ENCODE measurements around the gene IL16. TPM values are rescaled to one million over a fixed set of nuclear protein-coding genes. Genes with fewer than 3 reads are reported as not detected.
"Not testable (repeated sequence)": the region's sequence is repeated elsewhere in the genome, so short reads cannot be mapped to it uniquely, and the experiment has no call there.

Gene IL16
- polyA plus RNA-seq (2012; ENCODE audit: low read depth, missing spikeins): 148 TPM

DNA sequence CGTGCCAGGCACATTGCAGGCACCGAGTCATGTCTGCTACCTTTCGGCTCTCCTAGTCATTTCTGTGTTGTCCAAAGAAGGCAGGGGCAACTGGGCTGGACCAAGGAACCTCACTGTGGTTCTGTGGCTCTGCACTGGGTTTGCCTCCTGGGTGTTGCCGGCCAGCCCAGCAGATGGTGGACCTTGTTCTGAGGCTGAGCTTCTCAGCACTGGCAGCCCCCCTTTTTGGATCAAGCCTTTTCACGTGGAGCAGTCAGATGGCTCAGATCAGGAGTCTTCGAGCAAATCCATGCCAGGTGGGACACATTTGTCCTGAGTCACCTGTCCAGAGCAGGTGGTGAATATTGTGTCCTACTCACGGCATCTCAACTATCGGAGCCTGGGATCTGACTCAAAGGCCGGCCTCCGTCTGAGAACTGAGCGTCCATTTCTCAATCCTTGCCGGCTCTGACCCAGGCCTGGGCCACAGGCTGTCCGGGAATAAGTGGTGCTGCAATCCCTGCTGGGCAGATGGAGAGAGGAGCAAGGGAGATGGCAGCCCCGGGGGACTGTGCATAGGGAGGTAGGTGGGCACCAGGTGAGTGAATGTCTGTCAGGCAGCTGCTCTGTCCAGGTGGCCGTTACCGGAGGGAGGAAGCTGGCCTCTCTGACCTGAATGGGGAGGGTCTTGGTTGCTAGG is at the start of gene IL16:
TSS of gene IL16 (plus strand) at position 304 of the 679 bp plus-strand sequence. CDS start 28,521 bp downstream, outside the sequence.
- TF ChIP-seq SPI1 (IDR thresholded peaks at IDR 0.05; ENCODE audit: low read depth, low read length) (no peak), POLR2AphosphoS5 (IDR thresholded peaks at IDR 0.05; ENCODE audit: low read depth, low read length) (no peak), POLR2A (IDR thresholded peaks at IDR 0.05; ENCODE audit: low read depth, low read length) (no peak), POU2F2 (IDR thresholded peaks at IDR 0.05; ENCODE audit: low read depth, low read length) (no peak), PAX5 (IDR thresholded peaks at IDR 0.05; ENCODE audit: insufficient read depth, low read length, severe bottlenecking) (no peak), TAF1 (IDR thresholded peaks at IDR 0.05; ENCODE audit: low read depth, low read length) (no peak)
- FAIRE-seq (no peak), DNase-seq (ENCODE audit: insufficient read length, low spot score) (no peak)

GRCh38 chr15:81151389-81151788 is 45.3 kb upstream of the IL16 start:
- FAIRE-seq (no peak), DNase-seq (ENCODE audit: insufficient read length, low spot score) (no peak)
- TF ChIP-seq PAX5 (IDR thresholded peaks at IDR 0.05; ENCODE audit: insufficient read depth, low read length, severe bottlenecking) (no peak), SPI1 (IDR thresholded peaks at IDR 0.05; ENCODE audit: low read depth, low read length) (no peak), POU2F2 (IDR thresholded peaks at IDR 0.05; ENCODE audit: low read depth, low read length) (no peak), POLR2A (IDR thresholded peaks at IDR 0.05; ENCODE audit: low read depth, low read length) (no peak), POLR2AphosphoS5 (IDR thresholded peaks at IDR 0.05; ENCODE audit: low read depth, low read length) (no peak), TAF1 (IDR thresholded peaks at IDR 0.05; ENCODE audit: low read depth, low read length) (no peak)

GRCh38 chr15:81152339-81152738 is 44.3 kb upstream of the IL16 start:
- FAIRE-seq (no peak), DNase-seq (ENCODE audit: insufficient read length, low spot score) (no peak)
- TF ChIP-seq POLR2A (IDR thresholded peaks at IDR 0.05; ENCODE audit: low read depth, low read length) (no peak), SPI1 (IDR thresholded peaks at IDR 0.05; ENCODE audit: low read depth, low read length) (no peak), POU2F2 (IDR thresholded peaks at IDR 0.05; ENCODE audit: low read depth, low read length) (no peak), POLR2AphosphoS5 (IDR thresholded peaks at IDR 0.05; ENCODE audit: low read depth, low read length) (no peak)

- FAIRE-seq (no peak), DNase-seq (ENCODE audit: insufficient read length, low spot score) (no peak)
- no peak for TF ChIP-seq TAF1 (IDR thresholded peaks at IDR 0.05; ENCODE audit: low read depth, low read length)
- no peak for TF ChIP-seq POLR2A (IDR thresholded peaks at IDR 0.05; ENCODE audit: low read depth, low read length)
- no peak for TF ChIP-seq POU2F2 (IDR thresholded peaks at IDR 0.05; ENCODE audit: low read depth, low read length)
- TF ChIP-seq POLR2AphosphoS5 (IDR thresholded peaks at IDR 0.05; ENCODE audit: low read depth, low read length): no peak
- no peak for TF ChIP-seq PAX5 (IDR thresholded peaks at IDR 0.05; ENCODE audit: insufficient read depth, low read length, severe bottlenecking)
- TF ChIP-seq SPI1 (IDR thresholded peaks at IDR 0.05; ENCODE audit: low read depth, low read length): no peak
Measured at GRCh38 chr15:81152799-81153198, 43.9 kb upstream of the IL16 start.

DNA sequence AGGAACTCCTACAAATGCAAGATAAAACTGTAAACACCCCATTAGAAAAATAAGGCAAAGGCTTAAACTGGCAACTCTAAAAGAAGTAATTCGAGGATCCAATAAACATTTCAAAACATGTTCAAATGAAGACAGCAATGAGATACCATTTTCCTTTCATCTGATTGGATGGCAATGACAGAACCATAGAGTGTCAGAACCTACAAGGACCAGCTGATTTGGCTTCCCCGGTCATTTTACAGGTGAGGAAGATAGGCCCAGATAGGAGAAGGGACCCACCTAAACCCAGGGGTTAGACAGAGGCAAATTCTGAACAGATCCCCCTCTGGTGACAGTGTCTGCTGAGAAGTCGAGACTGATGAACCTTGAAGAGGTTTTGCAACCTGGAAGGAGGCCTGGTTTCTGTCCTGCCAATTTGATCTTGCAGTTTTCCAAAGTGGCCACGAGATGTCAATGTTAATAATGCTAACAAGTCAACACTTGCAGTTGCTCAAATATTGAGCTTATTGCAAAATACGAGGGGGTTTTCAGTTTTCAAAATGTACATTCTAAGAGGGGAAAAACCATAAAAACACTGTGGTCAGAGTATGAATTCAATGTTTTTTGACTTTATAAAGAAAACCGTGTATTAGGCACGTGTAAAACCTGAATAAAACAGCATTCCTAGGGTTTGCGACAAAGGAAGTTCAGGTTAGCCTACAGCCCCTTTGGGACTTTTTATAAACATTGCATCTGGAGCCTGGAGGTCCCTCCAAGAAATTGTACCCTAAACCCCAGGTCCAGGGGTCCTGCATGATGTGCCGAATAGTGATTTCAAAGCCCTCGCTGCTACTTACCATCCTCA is 41.1 kb upstream of the IL16 start:
- TF ChIP-seq TAF1 (IDR thresholded peaks at IDR 0.05; ENCODE audit: low read depth, low read length) (no peak), POU2F2 (IDR thresholded peaks at IDR 0.05; ENCODE audit: low read depth, low read length) (no peak), PAX5 (IDR thresholded peaks at IDR 0.05; ENCODE audit: insufficient read depth, low read length, severe bottlenecking) (no peak), POLR2A (IDR thresholded peaks at IDR 0.05; ENCODE audit: low read depth, low read length) (no peak), SPI1 (IDR thresholded peaks at IDR 0.05; ENCODE audit: low read depth, low read length) (no peak), POLR2AphosphoS5 (IDR thresholded peaks at IDR 0.05; ENCODE audit: low read depth, low read length) (no peak)
- DNase-seq (ENCODE audit: insufficient read length, low spot score) (no peak), FAIRE-seq (peak; percentile 73)

GRCh38 chr15:81156324-81156723 is 40.4 kb upstream of the IL16 start:
- FAIRE-seq (no peak), DNase-seq (ENCODE audit: insufficient read length, low spot score) (no peak)
- TF ChIP-seq POU2F2 (IDR thresholded peaks at IDR 0.05; ENCODE audit: low read depth, low read length): no peak
- TF ChIP-seq POLR2AphosphoS5 (IDR thresholded peaks at IDR 0.05; ENCODE audit: low read depth, low read length): no peak
- no peak for TF ChIP-seq PAX5 (IDR thresholded peaks at IDR 0.05; ENCODE audit: insufficient read depth, low read length, severe bottlenecking)
- TF ChIP-seq TAF1 (IDR thresholded peaks at IDR 0.05; ENCODE audit: low read depth, low read length): no peak
- TF ChIP-seq SPI1 (IDR thresholded peaks at IDR 0.05; ENCODE audit: low read depth, low read length): no peak
- no peak for TF ChIP-seq POLR2A (IDR thresholded peaks at IDR 0.05; ENCODE audit: low read depth, low read length)

- FAIRE-seq (no peak), DNase-seq (ENCODE audit: insufficient read length, low spot score) (no peak)
- TF ChIP-seq POU2F2 (IDR thresholded peaks at IDR 0.05; ENCODE audit: low read depth, low read length): no peak
- no peak for TF ChIP-seq TAF1 (IDR thresholded peaks at IDR 0.05; ENCODE audit: low read depth, low read length)
- no peak for TF ChIP-seq PAX5 (IDR thresholded peaks at IDR 0.05; ENCODE audit: insufficient read depth, low read length, severe bottlenecking)
- no peak for TF ChIP-seq POLR2AphosphoS5 (IDR thresholded peaks at IDR 0.05; ENCODE audit: low read depth, low read length)
- TF ChIP-seq SPI1 (IDR thresholded peaks at IDR 0.05; ENCODE audit: low read depth, low read length): no peak
- TF ChIP-seq POLR2A (IDR thresholded peaks at IDR 0.05; ENCODE audit: low read depth, low read length): no peak
Measured at GRCh38 chr15:81157195-81157938, 39.3 kb upstream of the IL16 start.

DNA sequence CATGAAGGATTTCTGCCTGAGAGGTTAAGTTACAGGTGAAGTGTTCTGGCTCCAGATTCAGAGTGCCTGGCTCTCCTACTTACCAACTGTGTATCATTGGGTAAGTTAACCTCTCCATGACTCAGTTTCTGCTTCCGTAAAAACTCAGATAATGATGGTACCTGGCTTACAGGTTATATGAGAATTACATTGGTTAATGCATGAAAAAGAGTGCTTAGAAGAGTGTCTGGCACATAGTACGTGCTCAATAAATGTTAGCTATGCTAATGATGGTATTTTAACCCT is 38.8 kb upstream of the IL16 start:
- TF ChIP-seq POLR2AphosphoS5 (IDR thresholded peaks at IDR 0.05; ENCODE audit: low read depth, low read length): no peak
- no peak for TF ChIP-seq POLR2A (IDR thresholded peaks at IDR 0.05; ENCODE audit: low read depth, low read length)
- no peak for TF ChIP-seq POU2F2 (IDR thresholded peaks at IDR 0.05; ENCODE audit: low read depth, low read length)
- TF ChIP-seq SPI1 (IDR thresholded peaks at IDR 0.05; ENCODE audit: low read depth, low read length): no peak
- TF ChIP-seq PAX5 (IDR thresholded peaks at IDR 0.05; ENCODE audit: insufficient read depth, low read length, severe bottlenecking): no peak
- no peak for TF ChIP-seq TAF1 (IDR thresholded peaks at IDR 0.05; ENCODE audit: low read depth, low read length)
- DNase-seq (ENCODE audit: insufficient read length, low spot score) (no peak), FAIRE-seq (no peak)

DNA sequence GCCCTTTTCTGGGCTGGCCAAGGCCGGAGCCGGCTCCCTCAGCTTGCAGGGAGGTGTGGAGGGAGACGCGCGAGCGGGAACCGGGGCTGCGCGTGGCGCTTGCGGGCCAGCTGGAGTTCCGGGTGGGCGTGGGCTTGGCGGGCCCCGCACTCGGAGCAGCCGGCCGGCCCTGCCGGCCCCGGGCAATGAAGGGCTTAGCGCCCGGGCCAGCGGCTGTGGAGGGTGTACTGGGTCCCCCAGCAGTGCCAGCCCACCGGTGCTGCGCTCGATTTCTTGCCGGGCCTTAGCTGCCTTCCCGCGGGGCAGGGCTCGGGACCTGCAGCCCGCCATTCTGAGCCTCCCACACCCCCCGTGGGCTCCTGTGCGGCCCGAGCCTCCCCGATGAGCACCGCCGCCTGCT is 38.1 kb upstream of the IL16 start:
- FAIRE-seq; DNase-seq (ENCODE audit: insufficient read length, low spot score): not testable (repeated sequence)
